GM18870 (cell line): ENCODE results near the gene SEPTIN1.
"Not testable (repeated sequence)": the region's sequence is repeated elsewhere in the genome, so short reads cannot be mapped to it uniquely, and the experiment has no call there.

Experiments used
- ATAC-seq: cut with Tn5 transposase; IDR thresholded peaks from one replicate; pipeline ENCODE4 v1.9.1; 2021; ENCODE audit warnings: moderate library complexity; ENCODE audit not compliant: unreplicated experiment

The SEPTIN1 gene

DNA sequence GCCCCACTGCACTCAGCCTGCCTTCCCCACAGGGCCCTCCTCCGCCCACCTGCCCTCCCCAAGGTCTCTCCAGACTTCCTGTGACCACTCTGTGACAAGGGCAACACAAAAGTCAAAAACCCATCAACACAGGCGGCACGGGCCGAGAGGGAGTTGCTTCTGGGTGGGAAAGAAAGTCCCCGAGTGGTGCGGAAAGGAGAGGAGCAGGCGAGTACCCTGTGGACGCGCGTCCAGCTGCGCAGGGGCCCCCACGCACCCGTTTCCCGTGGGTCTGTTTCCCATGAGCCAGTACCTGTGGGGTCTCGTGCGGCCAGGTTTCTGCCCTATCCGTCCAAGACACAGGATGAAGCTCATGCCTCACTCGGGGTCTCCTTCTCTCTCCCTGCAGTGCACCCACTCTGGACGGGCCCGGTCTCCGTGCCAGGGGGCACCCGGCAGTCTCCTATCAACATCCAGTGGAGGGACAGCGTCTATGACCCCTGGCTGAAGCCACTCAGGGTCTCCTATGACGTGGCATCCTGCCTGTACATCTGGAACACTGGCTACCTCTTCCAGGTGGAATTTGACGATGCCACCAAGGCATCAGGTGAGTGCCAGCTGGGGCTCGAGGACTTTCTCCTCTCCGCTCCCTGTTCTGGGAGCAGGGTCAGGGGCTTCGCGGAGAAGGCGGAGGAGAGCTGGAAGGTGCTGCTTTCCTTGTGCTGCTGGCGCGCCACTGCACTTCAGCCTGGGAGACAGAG, 39.4 kb downstream of the SEPTIN1 start:
- ATAC-seq = no peak

DNA sequence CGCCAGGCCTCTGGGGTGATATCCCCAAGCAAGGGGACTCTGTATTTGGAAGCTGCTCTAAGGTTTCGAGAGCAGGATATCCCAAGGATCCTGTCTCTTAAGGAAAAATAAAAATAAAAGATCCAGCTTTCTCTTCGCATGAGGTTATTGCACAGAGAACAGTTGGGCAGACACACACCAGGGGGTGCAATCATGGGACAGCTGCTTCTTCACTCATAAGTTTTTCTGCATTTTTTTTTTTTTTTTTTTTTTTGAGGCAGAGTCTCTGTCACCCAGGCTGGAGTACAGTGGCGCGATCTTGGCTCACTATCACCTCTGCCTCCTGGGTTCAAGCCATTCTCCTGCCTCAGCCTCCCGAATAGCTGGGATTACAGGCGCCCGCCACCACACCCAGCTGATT, 40.4 kb downstream of the SEPTIN1 start:
- not testable (repeated sequence) for ATAC-seq

DNA sequence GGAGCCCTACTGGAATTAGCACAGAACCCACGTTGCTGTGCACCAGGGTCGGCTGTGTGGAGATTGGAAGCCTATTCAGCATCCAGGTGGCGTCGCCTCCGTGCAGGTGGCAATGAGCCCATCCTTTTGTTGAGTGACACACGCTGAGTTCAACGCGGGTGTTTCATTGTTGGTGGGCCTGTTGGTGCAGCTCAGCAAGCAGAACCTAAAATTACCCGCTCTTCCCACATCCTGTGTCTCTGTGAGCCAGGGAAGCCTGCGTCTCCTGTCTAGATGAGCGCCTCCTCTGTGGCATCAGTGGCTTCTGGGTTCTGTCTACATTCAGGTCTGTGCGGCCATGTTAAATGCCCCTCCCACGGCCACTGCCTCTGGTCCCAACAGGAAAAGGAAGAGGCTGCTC, 41.7 kb downstream of the SEPTIN1 start:
- ATAC-seq = no peak

DNA sequence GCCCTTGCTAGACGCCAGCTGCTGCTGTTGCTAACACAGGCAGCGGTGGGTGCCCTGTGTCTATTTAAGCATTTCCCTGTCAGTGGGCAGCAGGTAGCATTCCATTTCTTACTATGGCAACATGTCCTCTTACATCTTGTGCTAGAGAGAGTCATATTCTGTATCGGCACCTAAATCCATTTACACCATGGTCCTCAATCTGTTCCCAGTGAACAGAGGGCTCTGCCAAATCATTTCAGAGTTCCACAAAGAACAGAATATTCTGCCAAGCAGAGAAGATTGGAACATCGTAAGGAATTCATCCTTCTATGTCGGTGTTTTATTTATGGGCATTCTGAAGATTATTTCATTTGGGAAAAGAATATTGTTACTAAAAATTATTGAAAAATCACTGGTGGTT, 43.6 kb downstream of the SEPTIN1 start:
- not testable (repeated sequence) for ATAC-seq

DNA sequence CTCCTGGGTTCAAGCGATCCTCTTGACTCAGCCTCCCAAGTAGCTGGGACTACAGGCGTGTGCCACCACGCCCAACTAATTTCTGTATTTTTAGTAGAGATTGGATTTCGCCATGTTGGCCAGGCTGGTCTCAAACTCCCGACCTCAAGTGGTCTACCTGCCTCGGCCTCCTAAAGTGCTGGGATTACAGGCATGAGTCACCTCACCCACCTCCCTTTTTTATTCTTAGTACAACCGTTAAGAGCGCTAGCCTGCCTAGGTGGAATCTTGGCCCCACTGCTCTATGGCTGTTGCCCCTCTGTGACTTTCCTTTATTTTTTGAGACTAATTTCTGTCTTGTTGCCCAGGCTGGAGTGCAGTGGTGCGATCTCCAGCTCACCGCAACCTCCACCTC, 44.4 kb downstream of the SEPTIN1 start:
- ATAC-seq = not testable (repeated sequence)

DNA sequence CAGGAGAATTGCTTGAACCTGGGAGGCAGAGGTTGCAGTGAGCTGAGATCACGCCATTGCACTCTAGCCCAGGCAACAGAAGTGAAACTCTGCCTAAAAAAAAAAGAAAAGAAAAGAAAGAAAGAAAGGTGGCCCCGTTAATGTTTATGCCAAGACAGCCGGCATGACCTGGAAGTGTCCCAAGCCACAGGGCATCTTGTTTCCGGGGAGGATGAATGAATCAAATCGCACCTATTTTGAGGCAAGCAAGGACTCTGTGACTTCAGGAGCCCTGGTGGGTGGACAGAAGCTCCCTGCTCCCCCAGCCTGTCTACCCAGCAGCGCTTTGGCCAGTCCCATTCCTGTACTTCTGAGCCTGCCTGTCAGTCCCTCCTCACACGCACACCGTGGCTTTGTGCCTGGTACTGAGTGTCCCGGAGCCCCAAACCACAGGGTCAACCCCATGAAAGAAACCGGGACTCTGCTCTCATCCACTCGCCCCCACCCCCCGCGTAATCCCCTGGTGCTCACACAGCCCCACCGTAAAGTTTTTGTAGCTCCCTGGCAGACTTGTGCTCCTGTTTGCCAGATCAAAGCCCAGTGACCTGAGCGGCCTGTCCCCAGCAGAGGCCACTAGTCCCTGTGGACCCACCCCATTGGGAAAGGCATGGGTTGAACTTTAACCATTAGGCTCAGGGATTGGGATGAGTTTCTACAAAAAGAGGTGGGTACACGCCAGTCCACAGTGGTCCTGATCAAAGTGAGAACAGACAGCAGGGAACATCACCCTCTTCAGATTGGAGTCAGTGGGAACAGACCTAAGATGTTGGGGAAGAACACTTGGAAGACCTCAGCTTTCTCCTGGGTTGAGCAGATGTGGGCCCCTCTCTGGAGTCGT, 46.5 kb downstream of the SEPTIN1 start:
- peak; percentile 18 for ATAC-seq

DNA sequence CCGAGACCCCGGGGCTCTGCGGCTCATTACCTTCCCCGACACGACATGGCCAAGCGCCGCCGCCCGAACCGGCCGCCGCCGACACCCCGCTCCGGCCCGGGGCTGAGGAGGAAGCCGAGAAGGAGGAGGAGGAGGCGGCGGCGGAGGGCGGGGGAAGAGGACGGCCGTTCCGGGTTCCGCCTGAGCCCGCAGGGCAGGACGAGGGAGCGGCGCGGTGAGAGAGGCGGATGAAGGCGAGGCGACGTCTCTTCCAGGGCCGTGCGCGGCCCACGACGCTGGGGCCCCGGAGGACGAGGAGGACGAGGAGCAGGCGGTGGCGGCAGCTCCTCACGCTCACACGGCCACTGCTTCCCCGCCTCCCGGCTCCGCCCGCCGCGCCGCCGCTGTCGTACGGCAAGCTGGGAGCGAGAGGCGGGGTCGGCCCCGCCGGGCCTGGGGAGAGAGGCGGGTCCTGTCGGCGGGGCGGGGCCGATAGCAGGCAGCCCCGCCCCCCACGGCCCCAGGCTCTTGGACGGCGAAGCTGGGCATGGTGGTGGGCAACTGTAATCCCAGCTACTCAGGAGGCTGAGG, 47.2 kb downstream of the SEPTIN1 start:
- peak; percentile 37 for ATAC-seq

DNA sequence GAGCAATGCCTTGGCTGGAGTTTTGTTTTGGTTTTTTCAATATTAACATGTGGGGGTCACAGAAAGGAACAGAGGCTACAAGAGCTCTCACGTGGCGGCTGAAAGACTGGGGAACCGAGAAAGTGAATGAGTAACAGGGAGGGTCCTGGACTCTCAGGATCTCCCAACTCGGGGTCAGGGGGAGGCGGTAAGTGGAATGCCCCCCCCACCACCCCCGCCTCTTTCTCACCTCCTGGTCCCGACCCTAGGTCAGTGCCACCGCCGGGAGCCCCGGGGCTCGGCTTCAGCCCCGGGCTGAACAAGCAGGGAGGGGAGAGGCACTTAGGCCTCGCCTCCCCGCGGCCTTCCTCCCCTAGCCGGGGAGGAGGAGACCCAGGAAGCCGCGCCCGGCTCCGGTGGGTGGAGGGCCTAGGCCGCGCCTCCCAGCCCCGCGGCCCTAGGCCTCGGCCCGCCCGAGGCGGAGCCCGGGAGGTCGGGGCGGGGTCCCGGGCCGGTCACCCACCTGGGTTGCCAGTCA, 47.8 kb downstream of the SEPTIN1 start:
- peak; percentile 70 for ATAC-seq
